GM23338 (cell line): ENCODE results near the gene DYSF. TPM values are rescaled to one million over a fixed set of nuclear protein-coding genes. Genes with fewer than 3 reads are reported as not detected.

Experiments
- ATAC-seq: fragments of 200-7000 bp; cut with Tn5 transposase; 3 replicates; pipeline ENCODE4 v1.9.1; 2020
- DNase-seq: peaks from one replicate; pipeline ENCODE4 v3.0.0-alpha.2; 2015; ENCODE audit warnings: low spot score
- H2AFZ ChIP-seq: fragments of 200-600 bp; sonication (generic); 2 replicates; pipeline ENCODE4 v1.8.0; 2016; ENCODE audit warnings: antibody characterized with exemption, mild to moderate bottlenecking, moderate library complexity
- H3F3A ChIP-seq: fragments of 200-600 bp; sonication (generic); replicated peaks from 2 replicates; pipeline ENCODE4 v1.8.0; 2017; ENCODE audit warnings: antibody characterized with exemption, mixed run types, low read depth
- H3K27ac ChIP-seq: fragments of 200-600 bp; sonication (generic); 2 replicates; pipeline ENCODE4 v1.6.1; 2016; ENCODE audit warnings: low read depth
- H3K27me3 ChIP-seq: fragments of 200-600 bp; sonication (generic); 2 replicates; pipeline ENCODE4 v1.8.0; 2016; ENCODE audit warnings: mild to moderate bottlenecking, mixed run types, moderate library complexity; ENCODE audit not compliant: insufficient read depth
- H3K36me3 ChIP-seq: fragments of 200-600 bp; sonication (generic); 2 replicates; pipeline ENCODE4 v1.8.0; 2016; ENCODE audit warnings: mild to moderate bottlenecking; ENCODE audit not compliant: insufficient read depth
- H3K4me1 ChIP-seq: fragments of 200-600 bp; sonication (generic); 2 replicates; pipeline ENCODE4 v1.8.0; 2016; ENCODE audit warnings: mild to moderate bottlenecking, moderate library complexity; ENCODE audit not compliant: insufficient read depth
- H3K4me2 ChIP-seq: fragments of 200-600 bp; sonication (generic); 2 replicates; pipeline ENCODE4 v1.7.1; 2017; ENCODE audit warnings: mixed run types
- H3K4me3 ChIP-seq: fragments of 200-600 bp; sonication (generic); 2 replicates; pipeline ENCODE4 v1.6.1; 2016; ENCODE audit warnings: mixed run types
- H3K79me2 ChIP-seq: fragments of 200-600 bp; sonication (generic); replicated peaks from 2 replicates; pipeline ENCODE4 v1.8.0; 2017; ENCODE audit warnings: mild to moderate bottlenecking; ENCODE audit not compliant: insufficient read depth
- H3K9me2 ChIP-seq: fragments of 200-600 bp; sonication (generic); 2 replicates; pipeline ENCODE4 v1.8.0; 2017; ENCODE audit not compliant: insufficient read depth
- H4K20me1 ChIP-seq: fragments of 200-600 bp; sonication (generic); replicated peaks from 2 replicates; pipeline ENCODE4 v1.8.0; 2017; ENCODE audit warnings: mild to moderate bottlenecking; ENCODE audit not compliant: insufficient read depth
- H3K27ac Mint-ChIP-seq: 2 replicates; pipeline ENCODE4 v1.8.0; 2020; ENCODE audit warnings: inconsistent platforms, mild to moderate bottlenecking, moderate library complexity, mixed read lengths
- H3K27me3 Mint-ChIP-seq: 3 replicates; pipeline ENCODE4 v1.8.0; 2022; ENCODE audit warnings: low read depth, mild to moderate bottlenecking, moderate library complexity, mixed read lengths, inconsistent platforms; ENCODE audit not compliant: insufficient read depth, poor library complexity
- H3K36me3 Mint-ChIP-seq: 3 replicates; pipeline ENCODE4 v1.8.0; 2021; ENCODE audit warnings: low read depth, mild to moderate bottlenecking, inconsistent platforms, moderate library complexity, mixed read lengths
- H3K4me1 Mint-ChIP-seq: 3 replicates; pipeline ENCODE4 v1.8.0; 2020; ENCODE audit warnings: mild to moderate bottlenecking, inconsistent platforms, mixed read lengths
- H3K4me3 Mint-ChIP-seq: 3 replicates; pipeline ENCODE4 v1.8.0; 2021; ENCODE audit warnings: moderate library complexity, mild to moderate bottlenecking, inconsistent platforms, mixed read lengths
- H3K9me3 Mint-ChIP-seq: 3 replicates; pipeline ENCODE4 v1.8.0; 2020; ENCODE audit warnings: moderate library complexity, mild to moderate bottlenecking, inconsistent platforms, mixed read lengths
- CREB1 ChIP-seq: fragments of 250-450 bp; sonication (Bioruptor Pico); IDR thresholded peaks from 2 replicates; pipeline ENCODE4 v1.5.0; 2020; ENCODE audit warnings: low read depth, mild to moderate bottlenecking, moderate library complexity
- EZH2 ChIP-seq: fragments of 200-600 bp; sonication (generic); IDR thresholded peaks from one replicate; pipeline ENCODE4 v1.8.0; 2017; ENCODE audit warnings: antibody characterized with exemption, mild to moderate bottlenecking, low read depth; ENCODE audit not compliant: unreplicated experiment
- EZH2phosphoT487 ChIP-seq: fragments of 200-600 bp; sonication (generic); IDR thresholded peaks from one replicate; pipeline ENCODE4 v1.8.1; 2018; ENCODE audit warnings: antibody characterized with exemption; ENCODE audit not compliant: unreplicated experiment
- JUNB ChIP-seq: IDR thresholded peaks from one replicate; pipeline ENCODE4 v1.6.1; 2016; ENCODE audit warnings: antibody characterized with exemption; ENCODE audit not compliant: unreplicated experiment
- NANOG ChIP-seq: IDR thresholded peaks from 2 replicates; pipeline ENCODE4 v1.6.1; 2016; ENCODE audit warnings: antibody characterized with exemption, borderline replicate concordance
- POLR2AphosphoS5 ChIP-seq: IDR thresholded peaks from 2 replicates; pipeline ENCODE4 v1.6.1; 2016; ENCODE audit warnings: antibody characterized with exemption, low read depth
- REST ChIP-seq: IDR thresholded peaks from one replicate; pipeline ENCODE4 v1.6.1; 2018; ENCODE audit warnings: antibody characterized with exemption; ENCODE audit not compliant: unreplicated experiment
- STAT1 ChIP-seq: IDR thresholded peaks from one replicate; pipeline ENCODE4 v1.6.1; 2016; ENCODE audit warnings: antibody characterized with exemption; ENCODE audit not compliant: unreplicated experiment
- ZNF114 ChIP-seq: fragments of 250-450 bp; sonication (Bioruptor Pico); IDR thresholded peaks from 2 replicates; pipeline ENCODE4 v1.5.0; 2020; ENCODE audit warnings: mild to moderate bottlenecking, moderate library complexity
- ZNF331 ChIP-seq: fragments of 250-450 bp; sonication (Bioruptor Pico); IDR thresholded peaks from 2 replicates; pipeline ENCODE4 v1.5.0; 2020; ENCODE audit warnings: low read depth, mild to moderate bottlenecking, moderate library complexity
- polyA plus RNA-seq: library from polyadenylated mRNA; unstranded; fragments of >200 nt; fragmentation: Nextera tagmentation; extraction: Ambion mirVana; gene quantifications from 2 replicates; pipeline ENCODE4 v1.2.1, GENCODE V29; 2016
- total RNA-seq: library from RNA; depleted of rRNA; stranded (reverse); fragments of >200 nt; shearing (Covaris generic); gene quantifications from 2 replicates; pipeline ENCODE4 v1.2.3, GENCODE V29; 2014
- TF ChIP-seq, protein P1 (sequence below): IDR thresholded peaks from 2 replicates; pipeline ENCODE4 v1.6.1; 2016; ENCODE audit warnings: antibody characterized with exemption
- TF ChIP-seq, protein P2 (sequence below), 2 experiments: fragments of 200-600 bp in 1 of 2; sonication (generic) in 1 of 2; conservative IDR thresholded peaks; 2 replicates each; pipeline versions ENCODE4 v1.5.1 to v1.6.1; 2016 to 2017; ENCODE audit warnings: antibody characterized with exemption in 2 of 2, low read depth in 2 of 2, mild to moderate bottlenecking in 2 of 2, moderate library complexity in 1 of 2
- TF ChIP-seq, protein P3 (sequence below): fragments of 250-450 bp; sonication (Bioruptor Pico); IDR thresholded peaks from 2 replicates; pipeline ENCODE4 v1.5.0; 2020; ENCODE audit warnings: mild to moderate bottlenecking, moderate library complexity

Gene DYSF
- total and polyA plus RNA-seq, 2 experiments from 2014 or later: 7.3 to 21.3 TPM

DNA sequence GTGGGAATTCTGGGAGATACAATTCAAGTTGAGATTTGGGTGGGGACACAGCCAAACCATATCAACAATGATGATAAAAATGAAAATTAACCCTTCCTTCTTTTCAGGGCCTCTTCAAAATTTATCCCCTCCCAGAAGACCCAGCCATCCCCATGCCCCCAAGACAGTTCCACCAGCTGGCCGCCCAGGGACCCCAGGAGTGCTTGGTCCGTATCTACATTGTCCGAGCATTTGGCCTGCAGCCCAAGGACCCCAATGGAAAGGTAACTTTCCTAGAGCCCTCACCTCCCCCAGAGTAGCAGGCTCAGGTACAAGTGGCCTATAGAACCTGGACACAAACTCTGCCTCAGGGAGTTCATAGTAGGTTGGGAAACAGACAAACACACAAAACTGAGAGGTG is 205.4 kb downstream of the DYSF start:
- no peak overlapping the region for H3K27ac ChIP-seq
- no peaks in the 10 kb centered on the region for H3F3A ChIP-seq
- no peak overlapping the region for H2AFZ ChIP-seq
- no peak overlapping the region for H3K4me3 ChIP-seq
- H3K79me2 ChIP-seq: no peaks in the 10 kb centered on the region
- no peak overlapping the region for H3K4me2 ChIP-seq
- H3K4me1 Mint-ChIP-seq: no peaks in the 10 kb centered on the region
- no peaks in the 10 kb centered on the region for H3K27me3 Mint-ChIP-seq
- H3K36me3 Mint-ChIP-seq: peaks cover 31% of the 10 kb centered on the region
- H4K20me1 ChIP-seq: no peaks in the 10 kb centered on the region
- DNase-seq (no peak), ATAC-seq (no peak)
- H3K9me2 ChIP-seq: no peaks in the 10 kb centered on the region
- TF ChIP-seq ZNF331 (CRISPR knock-in tag): no peak
- no peak for TF ChIP-seq NANOG
- TF ChIP-seq EZH2phosphoT487: no peak
- TF ChIP-seq STAT1: no peak
- no peak for TF ChIP-seq JUNB
- TF ChIP-seq CREB1 (CRISPR knock-in tag): no peak
- TF ChIP-seq, protein P1, sequence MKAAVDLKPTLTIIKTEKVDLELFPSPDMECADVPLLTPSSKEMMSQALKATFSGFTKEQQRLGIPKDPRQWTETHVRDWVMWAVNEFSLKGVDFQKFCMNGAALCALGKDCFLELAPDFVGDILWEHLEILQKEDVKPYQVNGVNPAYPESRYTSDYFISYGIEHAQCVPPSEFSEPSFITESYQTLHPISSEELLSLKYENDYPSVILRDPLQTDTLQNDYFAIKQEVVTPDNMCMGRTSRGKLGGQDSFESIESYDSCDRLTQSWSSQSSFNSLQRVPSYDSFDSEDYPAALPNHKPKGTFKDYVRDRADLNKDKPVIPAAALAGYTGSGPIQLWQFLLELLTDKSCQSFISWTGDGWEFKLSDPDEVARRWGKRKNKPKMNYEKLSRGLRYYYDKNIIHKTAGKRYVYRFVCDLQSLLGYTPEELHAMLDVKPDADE: no peak
- no peak for TF ChIP-seq EZH2
- TF ChIP-seq, protein P2, sequence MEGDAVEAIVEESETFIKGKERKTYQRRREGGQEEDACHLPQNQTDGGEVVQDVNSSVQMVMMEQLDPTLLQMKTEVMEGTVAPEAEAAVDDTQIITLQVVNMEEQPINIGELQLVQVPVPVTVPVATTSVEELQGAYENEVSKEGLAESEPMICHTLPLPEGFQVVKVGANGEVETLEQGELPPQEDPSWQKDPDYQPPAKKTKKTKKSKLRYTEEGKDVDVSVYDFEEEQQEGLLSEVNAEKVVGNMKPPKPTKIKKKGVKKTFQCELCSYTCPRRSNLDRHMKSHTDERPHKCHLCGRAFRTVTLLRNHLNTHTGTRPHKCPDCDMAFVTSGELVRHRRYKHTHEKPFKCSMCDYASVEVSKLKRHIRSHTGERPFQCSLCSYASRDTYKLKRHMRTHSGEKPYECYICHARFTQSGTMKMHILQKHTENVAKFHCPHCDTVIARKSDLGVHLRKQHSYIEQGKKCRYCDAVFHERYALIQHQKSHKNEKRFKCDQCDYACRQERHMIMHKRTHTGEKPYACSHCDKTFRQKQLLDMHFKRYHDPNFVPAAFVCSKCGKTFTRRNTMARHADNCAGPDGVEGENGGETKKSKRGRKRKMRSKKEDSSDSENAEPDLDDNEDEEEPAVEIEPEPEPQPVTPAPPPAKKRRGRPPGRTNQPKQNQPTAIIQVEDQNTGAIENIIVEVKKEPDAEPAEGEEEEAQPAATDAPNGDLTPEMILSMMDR (conservative IDR thresholded peaks at IDR 0.05; ENCODE audit: low read depth in 2 of 2): no peak
- TF ChIP-seq POLR2AphosphoS5: no peak
- TF ChIP-seq, protein P3, sequence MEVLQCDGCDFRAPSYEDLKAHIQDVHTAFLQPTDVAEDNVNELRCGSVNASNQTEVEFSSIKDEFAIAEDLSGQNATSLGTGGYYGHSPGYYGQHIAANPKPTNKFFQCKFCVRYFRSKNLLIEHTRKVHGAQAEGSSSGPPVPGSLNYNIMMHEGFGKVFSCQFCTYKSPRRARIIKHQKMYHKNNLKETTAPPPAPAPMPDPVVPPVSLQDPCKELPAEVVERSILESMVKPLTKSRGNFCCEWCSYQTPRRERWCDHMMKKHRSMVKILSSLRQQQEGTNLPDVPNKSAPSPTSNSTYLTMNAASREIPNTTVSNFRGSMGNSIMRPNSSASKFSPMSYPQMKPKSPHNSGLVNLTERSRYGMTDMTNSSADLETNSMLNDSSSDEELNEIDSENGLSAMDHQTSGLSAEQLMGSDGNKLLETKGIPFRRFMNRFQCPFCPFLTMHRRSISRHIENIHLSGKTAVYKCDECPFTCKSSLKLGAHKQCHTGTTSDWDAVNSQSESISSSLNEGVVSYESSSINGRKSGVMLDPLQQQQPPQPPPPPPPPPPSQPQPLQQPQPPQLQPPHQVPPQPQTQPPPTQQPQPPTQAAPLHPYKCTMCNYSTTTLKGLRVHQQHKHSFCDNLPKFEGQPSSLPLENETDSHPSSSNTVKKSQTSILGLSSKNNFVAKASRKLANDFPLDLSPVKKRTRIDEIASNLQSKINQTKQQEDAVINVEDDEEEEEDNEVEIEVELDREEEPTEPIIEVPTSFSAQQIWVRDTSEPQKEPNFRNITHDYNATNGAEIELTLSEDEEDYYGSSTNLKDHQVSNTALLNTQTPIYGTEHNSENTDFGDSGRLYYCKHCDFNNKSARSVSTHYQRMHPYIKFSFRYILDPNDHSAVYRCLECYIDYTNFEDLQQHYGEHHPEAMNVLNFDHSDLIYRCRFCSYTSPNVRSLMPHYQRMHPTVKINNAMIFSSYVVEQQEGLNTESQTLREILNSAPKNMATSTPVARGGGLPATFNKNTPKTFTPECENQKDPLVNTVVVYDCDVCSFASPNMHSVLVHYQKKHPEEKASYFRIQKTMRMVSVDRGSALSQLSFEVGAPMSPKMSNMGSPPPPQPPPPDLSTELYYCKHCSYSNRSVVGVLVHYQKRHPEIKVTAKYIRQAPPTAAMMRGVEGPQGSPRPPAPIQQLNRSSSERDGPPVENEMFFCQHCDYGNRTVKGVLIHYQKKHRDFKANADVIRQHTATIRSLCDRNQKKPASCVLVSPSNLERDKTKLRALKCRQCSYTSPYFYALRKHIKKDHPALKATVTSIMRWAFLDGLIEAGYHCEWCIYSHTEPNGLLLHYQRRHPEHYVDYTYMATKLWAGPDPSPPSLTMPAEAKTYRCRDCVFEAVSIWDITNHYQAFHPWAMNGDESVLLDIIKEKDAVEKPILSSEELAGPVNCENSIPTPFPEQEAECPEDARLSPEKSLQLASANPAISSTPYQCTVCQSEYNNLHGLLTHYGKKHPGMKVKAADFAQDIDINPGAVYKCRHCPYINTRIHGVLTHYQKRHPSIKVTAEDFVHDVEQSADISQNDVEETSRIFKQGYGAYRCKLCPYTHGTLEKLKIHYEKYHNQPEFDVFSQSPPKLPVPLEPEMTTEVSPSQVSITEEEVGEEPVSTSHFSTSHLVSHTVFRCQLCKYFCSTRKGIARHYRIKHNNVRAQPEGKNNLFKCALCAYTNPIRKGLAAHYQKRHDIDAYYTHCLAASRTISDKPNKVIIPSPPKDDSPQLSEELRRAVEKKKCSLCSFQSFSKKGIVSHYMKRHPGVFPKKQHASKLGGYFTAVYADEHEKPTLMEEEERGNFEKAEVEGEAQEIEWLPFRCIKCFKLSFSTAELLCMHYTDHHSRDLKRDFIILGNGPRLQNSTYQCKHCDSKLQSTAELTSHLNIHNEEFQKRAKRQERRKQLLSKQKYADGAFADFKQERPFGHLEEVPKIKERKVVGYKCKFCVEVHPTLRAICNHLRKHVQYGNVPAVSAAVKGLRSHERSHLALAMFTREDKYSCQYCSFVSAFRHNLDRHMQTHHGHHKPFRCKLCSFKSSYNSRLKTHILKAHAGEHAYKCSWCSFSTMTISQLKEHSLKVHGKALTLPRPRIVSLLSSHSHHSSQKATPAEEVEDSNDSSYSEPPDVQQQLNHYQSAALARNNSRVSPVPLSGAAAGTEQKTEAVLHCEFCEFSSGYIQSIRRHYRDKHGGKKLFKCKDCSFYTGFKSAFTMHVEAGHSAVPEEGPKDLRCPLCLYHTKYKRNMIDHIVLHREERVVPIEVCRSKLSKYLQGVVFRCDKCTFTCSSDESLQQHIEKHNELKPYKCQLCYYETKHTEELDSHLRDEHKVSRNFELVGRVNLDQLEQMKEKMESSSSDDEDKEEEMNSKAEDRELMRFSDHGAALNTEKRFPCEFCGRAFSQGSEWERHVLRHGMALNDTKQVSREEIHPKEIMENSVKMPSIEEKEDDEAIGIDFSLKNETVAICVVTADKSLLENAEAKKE (CRISPR knock-in tag): no peak
- TF ChIP-seq REST: no peak
- TF ChIP-seq ZNF114: no peak
- H3K4me1 ChIP-seq: no peaks in the 10 kb centered on the region
- no peaks in the 10 kb centered on the region for H3K36me3 ChIP-seq
- H3K27me3 ChIP-seq: no peaks in the 10 kb centered on the region
- H3K27ac Mint-ChIP-seq: no peak overlapping the region
- peaks cover 24% of the 10 kb centered on the region for H3K9me3 Mint-ChIP-seq
- H3K4me3 Mint-ChIP-seq: no peak overlapping the region
